ENCODE results near the gene CHN2.

- TF ChIP-seq REST (IDR thresholded peaks at IDR 0.05; ENCODE audit: low read depth, low read length) (no peak), CTCF (IDR thresholded peaks at IDR 0.05) (no peak), NRF1 (IDR thresholded peaks at IDR 0.05; ENCODE audit: low read depth, low read length) (no peak), POLR2AphosphoS5 (IDR thresholded peaks at IDR 0.05; ENCODE audit: low read depth, low read length) (no peak), RCOR1 (IDR thresholded peaks at IDR 0.05; ENCODE audit: low read length) (no peak), MAX (IDR thresholded peaks at IDR 0.05; ENCODE audit: low read depth) (no peak)
Measured at GRCh38 chr7:29197916-29198315, 3.3 kb downstream of the CHN2 start.
